MM.1S (cell line): Measurements from ENCODE around the gene MEGF6.

ENCODE experiments used
- DNase-seq: peaks from one replicate; pipeline ENCODE4 v3.0.0-alpha.2; 2015
- H2AFZ ChIP-seq: fragments of 300-600 bp; sonication (generic); 2 replicates; pipeline ENCODE4 v1.6.0; 2016; ENCODE audit warnings: antibody characterized with exemption, low read length
- H3F3A ChIP-seq: fragments of 300-600 bp; sonication (generic); 2 replicates; pipeline ENCODE4 v1.6.1; 2016; ENCODE audit warnings: mild to moderate bottlenecking, antibody characterized with exemption, low read length, moderate library complexity, mixed read lengths; ENCODE audit not compliant: insufficient read depth
- H3K27ac ChIP-seq: fragments of 300-600 bp; sonication (generic); 2 replicates; pipeline ENCODE4 v1.5.1; 2016; ENCODE audit warnings: mild to moderate bottlenecking, low read length
- H3K27me3 ChIP-seq: fragments of 300-600 bp; sonication (generic); replicated peaks from 2 replicates; pipeline ENCODE4 v1.6.0; 2016; ENCODE audit warnings: low read length; ENCODE audit not compliant: insufficient read depth
- H3K36me3 ChIP-seq: fragments of 300-600 bp; sonication (generic); replicated peaks from 2 replicates; pipeline ENCODE4 v1.6.1; 2016; ENCODE audit warnings: mild to moderate bottlenecking, low read length, mixed read lengths; ENCODE audit not compliant: insufficient read depth
- H3K4me1 ChIP-seq: fragments of 300-600 bp; sonication (generic); 2 replicates; pipeline ENCODE4 v1.6.1; 2016; ENCODE audit warnings: low read length, mixed read lengths
- H3K4me2 ChIP-seq: fragments of 300-600 bp; sonication (generic); 2 replicates; pipeline ENCODE4 v1.6.0; 2016; ENCODE audit warnings: low read depth, low read length
- H3K4me3 ChIP-seq: fragments of 300-600 bp; sonication (generic); 2 replicates; pipeline ENCODE4 v1.5.1; 2016; ENCODE audit warnings: low read length, mixed read lengths
- H3K79me2 ChIP-seq: fragments of 300-600 bp; sonication (generic); 2 replicates; pipeline ENCODE4 v1.6.1; 2016; ENCODE audit warnings: mixed run types, low read length, mixed read lengths
- H3K9ac ChIP-seq: fragments of 300-600 bp; sonication (generic); 2 replicates; pipeline ENCODE4 v1.6.1; 2016; ENCODE audit warnings: low read length, mixed read lengths
- H3K9me2 ChIP-seq: fragments of 300-600 bp; sonication (generic); replicated peaks from 2 replicates; pipeline ENCODE4 v1.6.1; 2016; ENCODE audit warnings: mild to moderate bottlenecking, low read length, mixed read lengths; ENCODE audit not compliant: insufficient read depth
- H3K9me3 ChIP-seq: fragments of 300-600 bp; sonication (generic); replicated peaks from 2 replicates; pipeline ENCODE4 v1.6.1; 2016; ENCODE audit warnings: mild to moderate bottlenecking, low read length, mixed read lengths; ENCODE audit not compliant: insufficient read depth
- H4K20me1 ChIP-seq: fragments of 300-600 bp; sonication (generic); 2 replicates; pipeline ENCODE4 v1.6.1; 2016; ENCODE audit warnings: mild to moderate bottlenecking, low read length, moderate library complexity, mixed read lengths; ENCODE audit not compliant: insufficient read depth
- EZH2 ChIP-seq: fragments of 300-600 bp; sonication (generic); optimal IDR thresholded peaks from 2 replicates; pipeline ENCODE3; 2017; ENCODE audit warnings: low read depth, mild to moderate bottlenecking, antibody characterized with exemption, low read length, mixed read lengths
- EZH2phosphoT487 ChIP-seq: fragments of 300-600 bp; sonication (generic); IDR thresholded peaks from 2 replicates; pipeline ENCODE4 v1.6.1; 2018; ENCODE audit warnings: antibody characterized with exemption, low read length
- TF ChIP-seq, protein P1 (sequence below): fragments of 300-600 bp; sonication (generic); IDR thresholded peaks from 2 replicates; pipeline ENCODE4 v1.5.1; 2016; ENCODE audit warnings: antibody characterized with exemption, low read length, mixed read lengths

MEGF6 gene

DNA sequence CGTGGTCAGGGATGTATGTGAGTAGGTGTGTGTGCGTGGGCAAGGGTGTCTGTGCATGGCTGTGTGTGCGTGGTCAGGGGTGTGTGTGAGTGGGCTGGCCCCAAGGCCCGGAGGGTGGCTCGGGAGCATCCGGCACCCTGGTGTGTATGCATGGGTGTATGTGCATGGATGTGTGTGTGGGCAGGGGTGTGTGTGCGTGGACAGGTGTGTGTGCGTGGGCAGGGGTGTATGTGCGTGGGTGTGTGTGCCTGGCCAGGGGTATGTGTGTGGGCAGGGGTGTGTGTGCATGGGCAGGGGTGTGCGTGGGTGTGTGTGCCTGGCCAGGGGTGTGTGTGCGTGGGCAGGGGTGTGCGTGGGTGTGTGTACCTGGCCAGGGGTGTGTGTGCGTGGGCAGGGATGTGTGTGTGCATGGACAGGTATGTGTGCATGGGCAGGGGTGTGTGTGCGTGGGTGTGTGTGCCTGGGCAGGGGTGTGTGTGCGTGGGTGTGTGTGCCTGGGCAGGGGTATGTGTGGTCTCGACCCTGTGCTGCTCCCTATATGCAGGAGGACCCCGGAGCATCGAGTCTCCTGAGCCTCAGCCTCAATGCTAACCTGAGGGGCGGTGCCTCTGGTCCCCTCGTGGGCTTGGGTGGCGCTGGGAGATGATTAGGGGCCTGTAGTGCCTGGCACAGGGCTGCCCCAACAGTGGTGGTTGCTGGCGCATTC lies 140.5 kb downstream of the MEGF6 start:
- no peaks in the 10 kb centered on the region for H3K9me2 ChIP-seq
- H3F3A ChIP-seq, result no peaks in the 10 kb centered on the region
- H3K9ac ChIP-seq, result no peak overlapping the region
- no peak overlapping the region for H3K27ac ChIP-seq
- no peaks in the 10 kb centered on the region for H3K4me1 ChIP-seq
- H3K36me3 ChIP-seq, result no peaks in the 10 kb centered on the region
- no peak for DNase-seq
- H3K79me2 ChIP-seq, result no peaks in the 10 kb centered on the region
- no peak overlapping the region for H2AFZ ChIP-seq
- H3K27me3 ChIP-seq, result peaks cover 70% of the 10 kb centered on the region
- TF ChIP-seq, protein P1, sequence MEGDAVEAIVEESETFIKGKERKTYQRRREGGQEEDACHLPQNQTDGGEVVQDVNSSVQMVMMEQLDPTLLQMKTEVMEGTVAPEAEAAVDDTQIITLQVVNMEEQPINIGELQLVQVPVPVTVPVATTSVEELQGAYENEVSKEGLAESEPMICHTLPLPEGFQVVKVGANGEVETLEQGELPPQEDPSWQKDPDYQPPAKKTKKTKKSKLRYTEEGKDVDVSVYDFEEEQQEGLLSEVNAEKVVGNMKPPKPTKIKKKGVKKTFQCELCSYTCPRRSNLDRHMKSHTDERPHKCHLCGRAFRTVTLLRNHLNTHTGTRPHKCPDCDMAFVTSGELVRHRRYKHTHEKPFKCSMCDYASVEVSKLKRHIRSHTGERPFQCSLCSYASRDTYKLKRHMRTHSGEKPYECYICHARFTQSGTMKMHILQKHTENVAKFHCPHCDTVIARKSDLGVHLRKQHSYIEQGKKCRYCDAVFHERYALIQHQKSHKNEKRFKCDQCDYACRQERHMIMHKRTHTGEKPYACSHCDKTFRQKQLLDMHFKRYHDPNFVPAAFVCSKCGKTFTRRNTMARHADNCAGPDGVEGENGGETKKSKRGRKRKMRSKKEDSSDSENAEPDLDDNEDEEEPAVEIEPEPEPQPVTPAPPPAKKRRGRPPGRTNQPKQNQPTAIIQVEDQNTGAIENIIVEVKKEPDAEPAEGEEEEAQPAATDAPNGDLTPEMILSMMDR, result no peak
- TF ChIP-seq EZH2 (no peak), EZH2phosphoT487 (no peak)
- no peak overlapping the region for H3K4me3 ChIP-seq
- no peak overlapping the region for H3K4me2 ChIP-seq
- no peaks in the 10 kb centered on the region for H4K20me1 ChIP-seq
- no peaks in the 10 kb centered on the region for H3K9me3 ChIP-seq

DNA sequence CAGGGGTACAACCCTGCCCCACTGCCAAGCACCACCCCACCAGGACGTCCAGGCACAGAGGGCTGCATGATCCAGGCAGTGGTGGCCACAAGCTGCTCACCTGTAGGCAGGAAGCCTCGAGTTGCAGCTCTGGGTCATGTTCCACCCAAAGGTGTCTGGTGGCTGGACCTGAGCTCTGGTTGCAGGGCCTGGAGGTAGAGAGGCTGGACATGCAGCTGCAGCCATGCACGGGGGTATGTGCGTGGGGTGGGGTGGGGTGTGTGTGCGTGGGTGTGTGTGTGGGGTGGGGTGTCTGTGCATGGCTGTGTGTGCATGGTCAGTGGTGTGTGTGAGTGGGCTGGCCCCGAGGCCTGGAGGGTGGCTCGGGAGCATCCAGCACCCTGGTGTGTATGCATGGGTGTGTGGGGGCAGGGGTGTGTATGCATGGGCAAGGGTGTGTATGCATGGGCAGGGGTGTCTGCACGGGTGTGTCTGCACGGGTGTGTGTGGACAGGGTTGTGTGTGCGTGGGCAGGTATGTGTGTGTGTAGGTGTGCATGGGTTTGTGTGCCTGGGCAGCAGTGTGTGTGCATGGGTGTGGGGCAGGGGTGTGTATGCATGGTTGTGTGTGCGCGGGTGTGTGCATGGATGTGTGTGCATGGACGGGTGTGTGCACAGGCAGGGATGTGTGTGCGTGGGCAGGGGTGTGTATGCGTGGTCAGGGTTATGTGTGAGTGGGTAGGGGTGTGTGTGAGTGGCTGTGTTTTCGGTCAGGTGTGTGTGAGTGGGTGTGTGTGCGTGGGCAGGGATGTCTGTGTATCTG lies 141.3 kb downstream of the MEGF6 start:
- H3K9ac ChIP-seq, result no peak overlapping the region
- TF ChIP-seq EZH2phosphoT487 (no peak), EZH2 (no peak)
- TF ChIP-seq, protein P1, result no peak
- H2AFZ ChIP-seq, result no peak overlapping the region
- DNase-seq, result no peak
- no peaks in the 10 kb centered on the region for H3K79me2 ChIP-seq
- H3K27me3 ChIP-seq, result peaks cover 78% of the 10 kb centered on the region
- no peaks in the 10 kb centered on the region for H3K4me1 ChIP-seq
- H4K20me1 ChIP-seq, result no peaks in the 10 kb centered on the region
- H3F3A ChIP-seq, result no peaks in the 10 kb centered on the region
- H3K9me3 ChIP-seq, result no peaks in the 10 kb centered on the region
- no peak overlapping the region for H3K4me2 ChIP-seq
- no peaks in the 10 kb centered on the region for H3K36me3 ChIP-seq
- no peak overlapping the region for H3K4me3 ChIP-seq
- no peaks in the 10 kb centered on the region for H3K9me2 ChIP-seq
- no peak overlapping the region for H3K27ac ChIP-seq

DNA sequence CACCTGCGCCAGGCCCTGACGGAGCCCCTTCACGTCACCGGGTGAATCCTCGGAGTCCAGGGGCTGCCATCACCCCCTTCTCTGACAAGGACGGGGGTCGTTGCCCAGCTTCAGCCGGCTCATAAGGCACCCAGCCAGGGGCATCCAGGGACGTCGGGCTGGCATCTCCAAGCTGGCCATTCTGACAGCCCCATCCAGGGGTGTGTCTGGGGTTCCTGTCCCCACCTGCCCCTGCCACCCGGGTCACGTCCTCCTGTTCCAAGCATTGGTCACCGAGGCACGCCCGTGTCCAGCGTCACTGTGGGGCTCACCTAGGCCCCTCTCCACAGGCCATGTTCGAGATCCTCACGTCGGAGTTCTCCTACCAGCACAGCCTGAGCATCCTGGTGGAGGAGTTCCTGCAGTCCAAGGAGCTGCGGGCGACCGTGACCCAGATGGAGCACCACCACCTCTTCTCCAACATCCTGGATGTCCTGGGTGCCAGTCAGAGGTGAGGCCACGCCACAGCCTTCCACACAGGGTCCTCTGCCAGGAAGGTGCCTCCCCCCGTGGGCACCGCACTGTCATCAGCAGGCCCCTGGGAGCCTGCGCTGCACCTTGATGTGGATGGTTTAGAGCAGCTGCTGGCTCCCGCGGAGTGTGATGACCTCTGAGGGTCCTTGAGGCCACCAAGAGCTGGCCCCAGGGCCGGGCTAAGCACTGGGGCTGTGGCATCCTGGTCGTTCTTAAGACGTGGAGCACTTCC lies 142.0 kb downstream of the MEGF6 start:
- no peak overlapping the region for H3K27ac ChIP-seq
- no peaks in the 10 kb centered on the region for H4K20me1 ChIP-seq
- H3K9me2 ChIP-seq, result no peaks in the 10 kb centered on the region
- no peak overlapping the region for H3K4me3 ChIP-seq
- no peaks in the 10 kb centered on the region for H3K4me1 ChIP-seq
- H3K9me3 ChIP-seq, result no peaks in the 10 kb centered on the region
- no peak for DNase-seq
- TF ChIP-seq, protein P1, result no peak
- TF ChIP-seq EZH2phosphoT487, result no peak
- TF ChIP-seq EZH2, result no peak
- no peak overlapping the region for H3K4me2 ChIP-seq
- H3K9ac ChIP-seq, result no peak overlapping the region
- peaks cover 86% of the 10 kb centered on the region for H3K27me3 ChIP-seq
- no peaks in the 10 kb centered on the region for H3K79me2 ChIP-seq
- no peaks in the 10 kb centered on the region for H3F3A ChIP-seq
- no peak overlapping the region for H2AFZ ChIP-seq
- no peaks in the 10 kb centered on the region for H3K36me3 ChIP-seq
